Gastrocnemius medialis (tissue), 4 donors: ENCODE measurements around the gene TMEM158. TPM values are rescaled to one million over a fixed set of nuclear protein-coding genes. Genes with fewer than 3 reads are reported as not detected.

Source experiments
- ATAC-seq, 2 donors: fragments of 150-250 bp; one replicate each; pipeline ENCODE4 v1.9.1; 2016
- DNase-seq, 2 donors: peaks; one replicate each; pipeline ENCODE4 v3.0.0-alpha.2; 2019
- H3K27ac ChIP-seq, 4 donors: fragments of 200-600 bp; sonication (generic); 1 replicate in 1 of 4; 2 replicates in 3 of 4; pipeline ENCODE4 v1.5.1; 2016 to 2018; ENCODE audit warnings: mild to moderate bottlenecking in 2 of 4, moderate library complexity in 1 of 4
- H3K27me3 ChIP-seq, 3 donors: fragments of 200-600 bp; sonication (generic) in 2 of 3; 1 replicate in 1 of 3; 2 replicates in 2 of 3; pipeline versions ENCODE4 v1.5.1 to v1.6.0; 2016 to 2019; ENCODE audit warnings: mild to moderate bottlenecking in 1 of 3, moderate library complexity in 1 of 3
- H3K36me3 ChIP-seq, 2 donors: fragments of 200-600 bp; sonication (generic) in 1 of 2; one replicate each; pipeline ENCODE4 v1.5.1; 2017 to 2018
- H3K4me1 ChIP-seq, 2 donors: fragments of 200-600 bp; sonication (generic) in 1 of 2; one replicate each; pipeline ENCODE4 v1.5.1; 2016 to 2017; ENCODE audit warnings: mild to moderate bottlenecking in 2 of 2
- H3K4me3 ChIP-seq, 4 donors: fragments of 200-600 bp; sonication (generic) in 3 of 4; 1 replicate in 1 of 4; 2 replicates in 3 of 4; pipeline ENCODE4 v1.5.1; 2016 to 2019; ENCODE audit warnings: mild to moderate bottlenecking in 2 of 4
- H3K9me3 ChIP-seq, 3 donors: fragments of 200-600 bp; sonication (generic) in 2 of 3; 1 replicate in 1 of 3; 2 replicates in 2 of 3; pipeline ENCODE4 v1.5.1; 2016 to 2019
- CTCF ChIP-seq, 5 experiments: fragments of 450-650 bp in 3 of 5; fragments of 200-600 bp in 2 of 5; sonication (generic) in 2 of 5; IDR thresholded peaks in 4 of 5; conservative IDR thresholded peaks in 1 of 5; 1 replicate in 4 of 5; 2 replicates in 1 of 5; pipeline ENCODE4 v1.5.1; 2016 to 2019; ENCODE audit warnings: antibody characterized with exemption in 5 of 5, mild to moderate bottlenecking in 3 of 5, moderate library complexity in 3 of 5
- POLR2A ChIP-seq, 2 donors: fragments of 450-650 bp; IDR thresholded peaks; one replicate each; pipeline ENCODE4 v1.6.1; 2017; ENCODE audit warnings: antibody characterized with exemption in 2 of 2, mild to moderate bottlenecking in 2 of 2, moderate library complexity in 2 of 2
- in situ Hi-C, 4 donors: fragments of 200-750 bp; cut with MboI; loops; one replicate each; pipeline versions ENCODE4 v1.15.0 to v1.8.0; 2017; ENCODE audit warnings: low sequenced_read_pairs in 4 of 4
- intact Hi-C: fragments of 100-400 bp; cut with DNase I; formaldehyde crosslinking; loops from one replicate; pipeline ENCODE4 v1.15.1; 2023; ENCODE audit warnings: low total_unique reads
- total RNA-seq, 4 donors: library from RNA; depleted of rRNA; stranded (reverse); fragments of >200 nt; gene quantifications; one replicate each; pipeline versions ENCODE4 v1.1.0 to v1.2.3, GENCODE V29; 2016

The TMEM158 gene
- 1 to 10 TPM in 2 of 4 donors, under 1 TPM in 2; 0.31 to 3.8 (median 1.1) TPM for total RNA-seq

- peak; percentile 48 to 67 for TF ChIP-seq POLR2A (IDR thresholded peaks at IDR 0.05)
- TF ChIP-seq CTCF (IDR thresholded peaks at IDR 0.05 in 4 of 5, conservative IDR thresholded peaks at IDR 0.05 in 1 of 5), result no peak
- peaks cover 0 to 4% (median 0%) of the 10 kb centered on the region in 3 donors for H3K27me3 ChIP-seq
- H3K27ac ChIP-seq, result no peak within 1 kb of the TSS
- H3K4me1 ChIP-seq, result peaks cover 3 to 11% of the 10 kb centered on the region in 2 donors
- ATAC-seq (peak; percentile 81 to 86), DNase-seq (peak; percentile 66 to 68)
- H3K4me3 ChIP-seq, result peak within 1 kb of the TSS; percentile 42 to 64 (median 49)
- in situ Hi-C loops (loop anchor here in 2 of 4 donors (10.0 kb wide), 1 partner anchor 268 kb away; no protein-coding TSS in a partner anchor), intact Hi-C loops (loop anchor here (1.0 to 10.0 kb wide), 3 partner anchors 162 to 438 kb away; partner anchors contain the start of gene LARS2)
- H3K9me3 ChIP-seq, result no peaks in the 10 kb centered on the region
- no peaks in the 10 kb centered on the region for H3K36me3 ChIP-seq
Observed at GRCh38 chr3:45226206-45226915, at the start of gene TMEM158. Gene TMEM158, minus strand, starts transcription at chr3:45226287. Its CDS starts 260 bp downstream, at chr3:45226027.

GRCh38 chr3:45275006-45275704 is 49.1 kb upstream of the TMEM158 start:
- no peaks in the 10 kb centered on the region for H3K36me3 ChIP-seq
- no peak overlapping the region for H3K4me3 ChIP-seq
- H3K27me3 ChIP-seq, result no peaks in the 10 kb centered on the region
- H3K4me1 ChIP-seq, result no peaks in the 10 kb centered on the region
- no peaks in the 10 kb centered on the region for H3K9me3 ChIP-seq
- no peak overlapping the region for H3K27ac ChIP-seq
- no peak for DNase-seq
- in situ Hi-C loops, result no loop called here
- TF ChIP-seq CTCF (IDR thresholded peaks at IDR 0.05 in 4 of 5, conservative IDR thresholded peaks at IDR 0.05 in 1 of 5) (no peak), POLR2A (IDR thresholded peaks at IDR 0.05) (no peak)
- ATAC-seq, result no peak
- intact Hi-C loops, result no loop called here

GRCh38 chr3:45273681-45274515 is 47.8 kb upstream of the TMEM158 start:
- DNase-seq, result no peak
- Histone ChIP-seq H3K36me3 (no peaks in the 10 kb centered on the region), H3K27me3 (no peaks in the 10 kb centered on the region), H3K27ac (no peak overlapping the region), H3K4me1 (no peaks in the 10 kb centered on the region), H3K9me3 (no peaks in the 10 kb centered on the region), H3K4me3 (no peak overlapping the region)
- intact Hi-C loops (no loop called here), in situ Hi-C loops (no loop called here)
- ATAC-seq, result no peak
- TF ChIP-seq CTCF (IDR thresholded peaks at IDR 0.05 in 4 of 5, conservative IDR thresholded peaks at IDR 0.05 in 1 of 5), result no peak
- no peak for TF ChIP-seq POLR2A (IDR thresholded peaks at IDR 0.05)

- intact Hi-C loops, result no loop called here
Observed at GRCh38 chr3:45272828-45273470, 46.9 kb upstream of the TMEM158 start.

More at GRCh38 chr3:45272828-45273470, 46.9 kb upstream of the TMEM158 start:
- Histone ChIP-seq H3K36me3 (no peaks in the 10 kb centered on the region), H3K27ac (no peak overlapping the region), H3K4me3 (no peak overlapping the region), H3K27me3 (no peaks in the 10 kb centered on the region), H3K4me1 (no peaks in the 10 kb centered on the region), H3K9me3 (no peaks in the 10 kb centered on the region)
- TF ChIP-seq POLR2A (IDR thresholded peaks at IDR 0.05) (no peak), CTCF (IDR thresholded peaks at IDR 0.05 in 4 of 5, conservative IDR thresholded peaks at IDR 0.05 in 1 of 5) (no peak)
- in situ Hi-C loops, result no loop called here
- ATAC-seq (no peak), DNase-seq (no peak)
